Measurements from ENCODE around the gene PTGDS.

Gene PTGDS

GRCh38 chr9:137015540-137015930, 38.2 kb downstream of the PTGDS start:
- TF ChIP-seq MAX (IDR thresholded peaks at IDR 0.05) (no peak), YY1 (IDR thresholded peaks at IDR 0.05; ENCODE audit: low read depth) (no peak), USF1 (IDR thresholded peaks at IDR 0.05) (no peak), TAF1 (IDR thresholded peaks at IDR 0.05; ENCODE audit: low read depth) (no peak), REST (IDR thresholded peaks at IDR 0.05; ENCODE audit: low read depth) (no peak), CEBPB (IDR thresholded peaks at IDR 0.05) (no peak), TCF12 (IDR thresholded peaks at IDR 0.05; ENCODE audit: low read depth) (no peak), TEAD4 (IDR thresholded peaks at IDR 0.05) (no peak), NFIC (IDR thresholded peaks at IDR 0.05) (no peak), EP300 (IDR thresholded peaks at IDR 0.05; ENCODE audit: borderline replicate concordance) (no peak), EGR1 (IDR thresholded peaks at IDR 0.05) (no peak), CREB1 (IDR thresholded peaks at IDR 0.05; ENCODE audit: low read depth) (no peak), RAD21 (IDR thresholded peaks at IDR 0.05; ENCODE audit: low read depth) (no peak), ZBTB7A (IDR thresholded peaks at IDR 0.05; ENCODE audit: low read depth) (no peak), FOXM1 (IDR thresholded peaks at IDR 0.05; ENCODE audit: borderline replicate concordance, low read depth) (no peak)

- no peak for TF ChIP-seq TAF1 (IDR thresholded peaks at IDR 0.05; ENCODE audit: low read depth)
These were observed 38.7 kb downstream of the PTGDS start for GRCh38 chr9:137015976-137016375.

- TF ChIP-seq MAX (IDR thresholded peaks at IDR 0.05) (no peak), FOXM1 (IDR thresholded peaks at IDR 0.05; ENCODE audit: borderline replicate concordance, low read depth) (no peak), YY1 (IDR thresholded peaks at IDR 0.05; ENCODE audit: low read depth) (no peak), TEAD4 (IDR thresholded peaks at IDR 0.05) (no peak), ZBTB7A (IDR thresholded peaks at IDR 0.05; ENCODE audit: low read depth) (no peak), CEBPB (IDR thresholded peaks at IDR 0.05) (no peak), USF1 (IDR thresholded peaks at IDR 0.05) (no peak), RAD21 (IDR thresholded peaks at IDR 0.05; ENCODE audit: low read depth) (no peak), TCF12 (IDR thresholded peaks at IDR 0.05; ENCODE audit: low read depth) (no peak), CREB1 (IDR thresholded peaks at IDR 0.05; ENCODE audit: low read depth) (no peak), NFIC (IDR thresholded peaks at IDR 0.05) (no peak), REST (IDR thresholded peaks at IDR 0.05; ENCODE audit: low read depth) (no peak), TAF1 (IDR thresholded peaks at IDR 0.05; ENCODE audit: low read depth) (no peak), EGR1 (IDR thresholded peaks at IDR 0.05) (no peak), EP300 (IDR thresholded peaks at IDR 0.05; ENCODE audit: borderline replicate concordance) (no peak)
These were observed 39.1 kb downstream of the PTGDS start for GRCh38 chr9:137016436-137016835.

GRCh38 chr9:137017071-137017470, 39.8 kb downstream of the PTGDS start:
- TF ChIP-seq RAD21 (IDR thresholded peaks at IDR 0.05; ENCODE audit: low read depth) (no peak), USF1 (IDR thresholded peaks at IDR 0.05) (no peak), CREB1 (IDR thresholded peaks at IDR 0.05; ENCODE audit: low read depth) (no peak), MAX (IDR thresholded peaks at IDR 0.05) (no peak), YY1 (IDR thresholded peaks at IDR 0.05; ENCODE audit: low read depth) (no peak), TEAD4 (IDR thresholded peaks at IDR 0.05) (no peak), TCF12 (IDR thresholded peaks at IDR 0.05; ENCODE audit: low read depth) (no peak), ZBTB7A (IDR thresholded peaks at IDR 0.05; ENCODE audit: low read depth) (no peak), TAF1 (IDR thresholded peaks at IDR 0.05; ENCODE audit: low read depth) (no peak), REST (IDR thresholded peaks at IDR 0.05; ENCODE audit: low read depth) (no peak), EGR1 (IDR thresholded peaks at IDR 0.05) (no peak), CEBPB (IDR thresholded peaks at IDR 0.05) (no peak)
